GM19193 (cell line): ENCODE measurements around the gene ABCD4.

Source experiments
- POLR2A ChIP-seq: IDR thresholded peaks from 4 replicates; pipeline ENCODE4 v1.6.1; 2011; ENCODE audit not compliant: insufficient read depth, insufficient read length; ENCODE audit errors: extremely low read depth

Gene ABCD4

DNA sequence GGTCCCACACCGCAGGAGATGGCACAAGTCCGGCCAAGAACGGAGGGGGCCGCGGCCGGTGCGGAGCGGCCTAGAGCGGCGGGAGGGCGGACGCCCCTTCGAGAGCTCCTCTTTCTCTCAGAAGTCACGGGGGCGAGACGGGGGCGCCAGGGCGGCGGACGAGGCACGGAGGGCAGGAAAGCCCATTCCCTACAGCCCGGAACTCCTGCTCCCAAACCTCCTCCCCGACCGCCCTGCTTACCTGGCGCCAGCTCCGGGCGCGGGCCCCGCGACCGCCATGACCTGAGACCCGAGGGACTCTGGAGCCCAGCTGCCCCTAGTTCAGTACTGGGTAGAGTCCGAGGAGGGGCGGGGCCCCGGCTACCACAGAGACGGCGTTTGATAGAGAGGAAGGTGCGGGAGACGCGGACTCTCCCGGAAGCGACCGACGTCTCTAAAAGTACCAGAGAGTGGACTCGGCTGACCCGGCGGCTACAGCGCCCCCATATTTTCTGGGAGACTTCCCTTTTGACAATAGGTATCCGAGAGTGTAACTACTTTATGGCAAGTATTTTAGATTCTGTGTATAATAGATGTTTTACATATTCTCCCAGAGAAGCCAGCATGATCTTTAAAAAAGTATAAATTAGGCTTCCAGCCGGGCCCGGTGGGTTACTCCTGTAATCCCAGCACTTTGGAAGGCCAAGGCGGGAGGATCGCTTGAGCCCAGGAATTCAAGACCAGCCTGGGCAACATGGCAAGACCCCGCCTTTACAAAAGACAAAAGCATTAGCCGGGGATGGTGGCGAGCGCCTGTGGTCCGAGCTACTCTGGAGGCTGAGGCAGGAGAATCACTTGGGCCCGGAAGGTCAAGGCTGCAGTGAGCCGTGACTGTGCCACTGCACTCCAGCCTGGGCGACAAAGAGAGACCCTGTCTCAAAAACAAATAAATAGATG, at the start of gene ABCD4:
Gene ABCD4, minus strand, starts transcription at position 301 of the 936 bp plus-strand sequence. Its CDS starts 22 bp downstream, at position 279.
- peak; percentile 92 for TF ChIP-seq POLR2A

DNA sequence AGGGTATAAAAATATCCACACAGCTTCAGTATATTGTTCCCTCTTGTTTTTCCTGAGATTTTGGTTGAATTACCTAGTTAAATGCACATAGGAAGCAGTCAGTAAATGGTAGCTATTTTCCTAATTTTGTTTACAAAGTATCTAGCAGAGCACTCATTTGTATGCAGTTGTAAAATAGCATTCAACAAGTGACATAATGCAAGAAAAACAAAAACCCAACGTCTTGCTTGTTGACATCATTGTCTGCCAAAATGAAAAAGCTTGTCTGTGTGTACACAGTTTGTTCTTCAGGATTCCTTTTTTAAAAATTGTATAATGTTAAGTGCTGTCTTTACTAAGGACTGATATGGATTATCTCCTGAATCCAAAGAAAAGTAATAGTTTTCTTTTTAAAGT, 48.2 kb upstream of the ABCD4 start:
- TF ChIP-seq POLR2A, result no peak

DNA sequence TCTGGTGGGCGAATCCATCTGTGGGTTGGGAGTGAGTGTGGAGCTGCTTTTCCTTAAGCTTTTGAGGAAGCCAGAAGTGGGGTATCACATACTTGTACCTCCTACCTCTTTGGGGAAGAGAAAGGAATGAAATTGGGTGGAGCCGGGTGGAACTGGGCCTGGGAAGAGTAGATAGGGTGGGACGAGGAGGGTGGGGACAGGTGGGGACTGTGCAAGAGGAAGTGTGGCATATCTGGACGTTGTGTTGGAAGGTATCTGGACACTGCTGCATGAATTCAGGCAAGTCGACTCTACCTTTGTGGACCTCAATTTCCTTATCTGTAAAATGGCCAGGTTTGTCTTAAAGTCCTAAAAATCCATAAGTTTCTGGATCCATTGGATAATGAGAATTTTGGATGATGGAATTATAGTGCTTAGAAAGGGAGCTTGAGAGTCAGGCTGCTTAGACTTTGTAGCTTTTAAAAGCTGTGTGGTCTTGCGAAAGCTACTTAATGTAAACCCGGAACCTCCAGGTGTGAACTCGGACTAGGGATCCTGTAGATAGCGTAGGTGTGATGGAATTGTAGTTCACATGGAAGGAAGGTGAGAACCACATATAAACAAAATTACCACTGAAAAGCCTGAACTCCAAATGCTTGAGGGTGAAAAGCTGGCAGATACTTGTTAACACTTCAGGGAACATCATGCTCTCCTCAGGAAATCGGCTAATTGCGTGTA, 47.6 kb upstream of the ABCD4 start:
- no peak for TF ChIP-seq POLR2A

DNA sequence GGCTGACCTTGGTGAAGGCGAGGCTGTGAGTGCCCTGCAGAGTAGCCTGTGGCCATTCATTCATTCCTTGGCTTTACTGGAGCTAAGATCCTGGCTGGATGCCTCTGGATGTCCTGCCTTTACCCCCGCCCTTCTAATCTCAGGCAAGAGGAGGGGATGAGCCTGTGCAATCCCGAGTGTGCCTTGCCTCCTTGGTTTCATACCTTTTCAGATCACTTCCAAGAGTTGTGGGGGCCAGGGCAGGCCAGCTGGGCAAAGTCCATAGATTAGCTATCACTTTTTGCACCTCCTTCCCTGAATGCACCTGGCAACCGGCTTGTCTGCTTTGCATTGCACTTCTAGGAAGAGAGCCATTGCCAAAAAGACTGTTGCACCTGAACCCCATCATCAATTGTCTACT, 47.0 kb upstream of the ABCD4 start:
- no peak for TF ChIP-seq POLR2A

DNA sequence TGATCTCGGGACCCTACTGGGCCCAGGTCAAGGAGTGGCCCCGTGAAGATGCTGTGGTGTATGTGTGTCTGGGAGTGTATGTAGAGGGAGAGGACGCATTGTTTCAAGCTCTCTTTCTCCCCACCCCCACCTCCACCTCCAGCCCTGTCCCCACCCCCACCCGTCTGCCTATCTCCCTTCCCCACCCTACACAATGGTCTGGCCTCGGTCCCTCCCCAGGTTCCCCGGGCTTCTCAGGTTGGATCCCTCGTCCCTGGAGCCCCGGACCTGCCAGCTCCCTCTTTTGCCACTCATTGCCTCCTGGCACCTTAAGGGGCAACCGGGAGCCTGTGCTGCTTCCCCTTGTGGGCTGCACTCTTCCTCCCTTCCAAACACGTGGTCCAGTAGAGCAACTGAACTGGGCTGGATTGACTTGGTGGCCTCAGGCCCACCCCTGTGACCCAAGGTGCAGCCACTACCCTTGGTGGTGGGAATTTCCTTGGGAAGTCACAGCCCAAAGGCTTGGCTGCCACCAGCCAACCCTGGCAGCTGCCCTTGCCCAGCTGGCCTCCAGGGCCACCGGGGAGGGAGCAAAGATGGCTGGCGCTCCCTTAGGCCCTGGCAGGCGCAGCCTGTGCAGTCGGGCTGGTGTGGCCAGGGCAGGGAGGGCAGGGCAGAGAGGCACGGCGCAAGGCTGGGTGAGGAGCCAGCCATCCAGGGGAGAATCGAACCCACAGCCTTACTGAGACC, 46.2 kb upstream of the ABCD4 start:
- no peak for TF ChIP-seq POLR2A

DNA sequence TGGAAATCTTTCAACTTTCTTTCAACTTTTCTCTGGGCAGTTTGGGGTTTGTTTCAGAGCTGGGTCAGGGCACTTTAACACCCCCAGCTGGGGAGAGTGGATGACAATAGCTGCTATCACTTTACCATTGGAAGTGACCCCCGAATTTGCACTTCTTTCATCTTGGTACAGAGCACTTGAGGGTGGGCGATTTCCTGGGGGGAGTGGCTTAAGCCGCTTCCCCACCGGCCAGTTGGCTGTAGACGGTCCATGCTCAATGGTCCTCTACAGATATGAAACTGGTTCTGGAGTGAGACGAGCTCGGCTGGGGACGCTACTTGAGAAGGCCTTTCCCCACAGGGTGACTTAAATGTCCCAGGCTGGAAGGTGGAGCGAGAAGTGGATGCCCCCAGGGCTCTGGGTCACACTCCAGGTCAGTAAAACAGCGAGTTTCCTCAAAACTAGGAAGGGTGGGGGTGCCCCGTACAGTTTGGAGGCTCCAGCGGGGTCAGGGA, 45.6 kb upstream of the ABCD4 start, which contains the start of gene VRTN:
Gene VRTN, plus strand, starts transcription at position 231 of the 494 bp plus-strand sequence. CDS start 8,313 bp downstream, outside the sequence.
- TF ChIP-seq POLR2A, result no peak

DNA sequence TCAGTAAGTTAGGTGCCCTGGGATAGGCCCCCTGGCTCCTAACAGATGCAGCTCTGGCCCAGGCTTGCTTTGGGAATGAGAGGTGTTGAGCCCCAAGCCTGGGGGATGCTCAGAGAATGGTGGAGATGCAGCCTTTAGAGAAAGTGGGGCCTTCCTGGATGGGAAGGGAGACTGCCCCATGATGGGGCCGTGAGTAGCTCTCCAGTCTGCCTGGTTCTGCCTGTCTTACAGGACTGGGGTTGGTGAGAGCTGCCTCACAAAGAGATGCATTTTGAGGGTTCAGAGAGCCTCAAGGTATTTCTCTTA, 45.0 kb upstream of the ABCD4 start:
- no peak for TF ChIP-seq POLR2A

DNA sequence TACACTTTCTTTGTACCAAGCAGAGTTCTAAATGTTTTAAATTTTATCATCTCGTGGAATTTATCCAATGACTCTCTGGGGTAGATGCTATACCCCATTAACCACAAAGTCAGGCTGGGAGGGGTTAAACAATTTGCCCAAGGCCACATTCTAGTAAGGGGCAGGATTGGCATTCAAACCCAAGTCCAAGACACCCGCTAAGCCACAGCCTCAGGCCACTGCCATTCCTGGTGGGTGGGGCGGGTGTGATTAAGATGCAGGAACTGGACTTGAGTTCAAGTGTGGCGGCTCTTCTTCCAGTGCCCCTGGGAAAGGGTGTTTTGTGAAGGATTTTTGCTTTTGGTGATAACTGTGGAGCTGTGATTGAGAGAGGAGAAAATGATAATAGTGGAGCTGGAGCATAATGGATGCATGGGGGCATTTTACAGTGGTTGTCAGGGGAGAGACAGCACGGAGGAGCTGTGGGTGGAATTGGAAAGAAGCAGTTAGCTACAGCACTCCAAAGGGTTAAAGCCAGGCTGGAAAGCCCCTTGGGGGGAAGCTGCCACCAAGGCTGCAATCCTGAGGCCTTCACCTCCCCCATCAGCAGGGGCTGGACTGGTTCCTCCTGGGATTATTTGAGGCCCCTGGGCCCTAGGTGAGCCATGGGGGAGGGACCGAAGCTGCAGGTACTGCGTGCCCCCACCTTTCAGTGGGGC, 44.5 kb upstream of the ABCD4 start:
- TF ChIP-seq POLR2A, result no peak

DNA sequence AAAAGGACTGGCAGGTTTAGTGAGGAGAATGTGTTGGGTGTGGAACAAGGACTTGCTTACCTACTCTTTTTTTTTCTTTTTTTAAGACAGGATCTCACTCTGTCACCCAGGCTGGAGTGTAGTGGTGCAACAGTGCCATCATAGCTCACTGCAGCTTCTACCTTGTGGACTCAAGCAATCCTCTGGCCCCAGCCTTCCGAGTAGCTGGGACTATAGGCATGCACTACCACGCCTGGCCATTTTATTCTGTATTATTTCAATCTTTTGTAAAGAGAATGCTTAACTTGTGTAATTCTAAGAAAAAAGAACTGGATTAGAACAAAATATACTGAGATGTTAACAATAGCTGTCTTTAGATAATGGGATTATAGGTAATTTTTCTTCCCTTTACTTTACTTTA, 43.6 kb upstream of the ABCD4 start:
- TF ChIP-seq POLR2A, result no peak

DNA sequence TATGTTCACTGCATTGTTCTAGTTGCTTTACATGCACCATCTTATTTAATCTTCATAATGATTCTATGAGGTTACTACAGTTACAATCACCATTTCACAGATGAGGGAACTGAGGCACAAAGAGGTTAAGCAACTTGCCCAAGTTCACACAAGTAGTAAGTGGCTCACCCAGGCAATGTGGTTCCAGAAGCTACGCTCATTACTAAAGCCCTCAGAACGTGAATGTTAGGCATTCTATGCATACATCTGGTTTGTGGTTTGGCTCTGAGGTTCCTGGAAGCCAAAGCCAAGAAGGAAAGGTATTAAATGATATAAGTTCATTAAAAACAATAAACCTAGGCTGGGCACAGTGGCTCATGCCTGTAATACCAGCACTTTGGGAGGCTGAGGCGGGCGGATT, 31.2 kb upstream of the ABCD4 start:
- no peak for TF ChIP-seq POLR2A

DNA sequence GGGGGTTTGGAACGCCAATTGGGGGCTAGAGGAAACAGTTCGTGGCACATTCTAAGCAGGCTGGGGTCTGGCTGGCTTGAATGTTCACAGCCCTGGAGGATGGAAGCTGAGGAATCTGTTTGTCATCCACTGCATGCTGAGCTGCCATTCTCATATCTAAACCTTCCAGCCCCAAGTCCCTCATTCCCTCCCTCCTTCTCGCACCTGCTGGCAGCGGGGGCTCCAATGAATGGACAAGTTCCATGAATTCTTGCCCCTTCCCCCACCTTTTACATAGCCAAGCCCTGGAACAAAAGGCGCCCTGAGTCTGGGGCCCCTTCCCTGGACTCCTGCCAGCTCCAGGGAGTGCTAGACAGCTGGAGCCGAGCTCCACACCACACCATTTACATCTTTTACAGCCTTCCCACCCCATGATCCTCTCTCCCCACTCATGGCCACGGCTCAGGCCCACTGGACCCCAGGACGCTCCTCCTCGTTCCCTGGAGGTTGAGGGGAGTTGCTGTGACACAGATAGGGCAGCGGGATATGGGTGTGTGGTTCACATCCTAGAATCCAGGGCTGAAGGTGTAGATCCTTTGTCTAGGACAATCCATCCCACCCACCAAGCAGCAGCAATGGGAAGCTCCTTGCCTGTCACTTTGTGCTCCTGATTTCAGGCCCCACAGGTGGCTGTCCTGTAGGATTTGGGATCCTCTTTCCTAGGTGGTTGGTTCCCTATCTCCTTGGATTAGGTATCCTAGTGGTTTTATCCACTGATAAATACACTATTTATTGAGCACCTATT, 23.8 kb upstream of the ABCD4 start:
- TF ChIP-seq POLR2A, result no peak

DNA sequence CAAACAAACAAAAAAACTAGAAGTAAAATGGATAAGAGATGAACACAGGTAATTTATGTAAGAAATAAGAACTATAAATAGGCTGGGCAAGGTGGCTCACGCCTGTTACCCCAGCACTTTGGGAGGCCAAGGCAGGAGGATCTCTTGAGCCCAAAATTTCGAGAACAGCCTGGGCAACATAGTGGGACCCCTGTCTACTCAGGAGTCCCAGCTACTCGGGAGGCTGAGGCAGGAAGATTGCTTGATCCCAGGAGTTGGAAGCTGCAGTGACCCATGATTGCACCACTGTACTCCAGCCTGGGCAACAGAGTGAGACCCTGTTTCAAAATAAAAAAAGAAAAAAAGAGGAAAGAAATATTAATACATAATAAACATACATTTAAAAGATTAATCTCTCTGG, 22.7 kb upstream of the ABCD4 start:
- no peak for TF ChIP-seq POLR2A

DNA sequence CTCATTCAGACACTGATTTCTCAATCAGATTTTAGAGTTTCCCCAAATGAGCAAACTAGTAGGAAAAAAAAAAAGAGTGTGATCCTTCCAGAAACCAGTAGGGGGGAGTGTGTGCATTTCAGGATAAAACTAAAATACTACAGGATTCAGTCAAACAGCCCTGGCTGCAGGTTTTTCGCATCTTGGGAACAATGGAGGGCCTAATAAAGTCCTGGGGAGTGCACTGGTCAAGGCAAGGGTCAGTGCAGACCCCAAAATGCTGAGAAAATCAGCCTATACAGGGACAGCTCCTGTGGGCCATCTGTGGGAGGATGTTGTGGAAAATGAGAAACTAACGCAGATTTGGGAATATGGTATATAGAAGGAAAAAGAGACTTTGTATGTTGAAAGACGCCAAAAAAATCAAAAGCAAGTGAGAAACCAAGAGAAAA, 22.2 kb upstream of the ABCD4 start:
- TF ChIP-seq POLR2A, result no peak

DNA sequence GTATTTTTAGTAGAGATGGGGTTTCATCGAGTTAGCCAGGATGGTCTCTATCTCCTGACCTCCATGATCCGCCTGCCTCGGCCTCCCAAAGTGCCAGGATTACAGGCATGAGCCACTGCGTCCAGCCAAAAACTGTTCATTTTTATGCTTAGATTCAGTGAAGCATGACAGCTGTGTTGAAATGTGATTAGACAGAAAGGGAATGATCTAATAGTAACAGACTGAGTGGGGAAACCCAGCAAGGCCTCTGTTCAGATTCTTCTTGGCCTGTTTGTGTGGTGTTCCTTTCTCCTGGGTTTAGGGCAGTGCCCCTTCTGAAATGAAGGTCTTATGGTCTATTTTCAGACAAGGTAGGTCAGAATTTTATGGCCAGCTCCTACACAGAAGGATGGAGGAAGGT, 11.8 kb upstream of the ABCD4 start:
- no peak for TF ChIP-seq POLR2A
